Karpas-422 (cell line): Measurements from ENCODE around the gene MUC5B. TPM values are rescaled to one million over a fixed set of nuclear protein-coding genes. Genes with fewer than 3 reads are reported as not detected.

Experiments used
- DNase-seq: peaks from one replicate; pipeline ENCODE4 v3.0.0-alpha.2; 2015
- H2AFZ ChIP-seq: fragments of 200-600 bp; sonication (generic); 2 replicates; pipeline ENCODE4 v1.6.1; 2014; ENCODE audit warnings: antibody characterized with exemption, low read length, mixed read lengths
- H3K27ac ChIP-seq: fragments of 200-600 bp; sonication (generic); 2 replicates; pipeline ENCODE4 v1.5.1; 2014; ENCODE audit warnings: mild to moderate bottlenecking, low read length, moderate library complexity
- H3K27me3 ChIP-seq: fragments of 200-600 bp; sonication (generic); 2 replicates; pipeline ENCODE4 v1.6.1; 2014; ENCODE audit warnings: low read length, mixed read lengths
- H3K36me3 ChIP-seq: fragments of 200-600 bp; sonication (generic); 2 replicates; pipeline ENCODE4 v1.6.1; 2014; ENCODE audit warnings: low read length, mixed read lengths; ENCODE audit not compliant: insufficient read depth
- H3K4me1 ChIP-seq: fragments of 200-600 bp; sonication (generic); 2 replicates; pipeline ENCODE4 v1.6.1; 2014; ENCODE audit warnings: mild to moderate bottlenecking, low read length, mixed read lengths
- H3K4me2 ChIP-seq: fragments of 200-600 bp; sonication (generic); 2 replicates; pipeline ENCODE4 v1.6.1; 2014; ENCODE audit warnings: low read length, low read depth, mild to moderate bottlenecking; ENCODE audit not compliant: poor library complexity, severe bottlenecking
- H3K4me3 ChIP-seq: fragments of 200-600 bp; sonication (generic); 2 replicates; pipeline ENCODE4 v1.5.1; 2014; ENCODE audit warnings: mild to moderate bottlenecking, antibody characterized with exemption, low read length, mixed read lengths
- H3K79me2 ChIP-seq: fragments of 200-600 bp; sonication (generic); 2 replicates; pipeline ENCODE4 v1.6.1; 2014; ENCODE audit warnings: mild to moderate bottlenecking, low read length, mixed read lengths
- H3K9ac ChIP-seq: fragments of 200-600 bp; sonication (generic); 2 replicates; pipeline ENCODE4 v1.6.0; 2014; ENCODE audit warnings: low read length
- H3K9me2 ChIP-seq: fragments of 200-600 bp; sonication (generic), shearing (Covaris generic); replicated peaks from 2 replicates; pipeline ENCODE4 v1.6.0; 2014; ENCODE audit warnings: mild to moderate bottlenecking, low read length, moderate library complexity; ENCODE audit not compliant: insufficient read depth
- H3K9me3 ChIP-seq: fragments of 300-700, 200-600 bp; sonication (generic); 2 replicates; pipeline ENCODE4 v1.6.1; 2014; ENCODE audit warnings: low read length, mixed read lengths
- H4K20me1 ChIP-seq: fragments of 200-600 bp; sonication (generic); 2 replicates; pipeline ENCODE4 v1.6.1; 2014; ENCODE audit warnings: mild to moderate bottlenecking, antibody characterized with exemption, low read length, low read depth; ENCODE audit not compliant: insufficient read depth
- total RNA-seq: library from RNA; depleted of rRNA; stranded (reverse); fragments of >200 nt; shearing (Covaris generic); gene quantifications from 2 replicates; pipeline ENCODE4 v1.2.3, GENCODE V29; 2014; ENCODE audit warnings: low replicate concordance

The MUC5B gene
- total RNA-seq, 1 experiment from 2014 or later = 0.04 TPM

- peaks cover 4% of the 10 kb centered on the region; the same call in 1 of the 2 replicates for H3K36me3 ChIP-seq
Observed at GRCh38 chr11:1285876-1286275, 63.0 kb downstream of the MUC5B start.

GRCh38 chr11:1287928-1288327 lies 65.1 kb downstream of the MUC5B start:
- Histone ChIP-seq H3K36me3 (peaks cover 4% of the 10 kb centered on the region; the same call in 1 of the 2 replicates), H3K27me3 (no peaks in the 10 kb centered on the region), H3K9me2 (no peaks in the 10 kb centered on the region)

More at GRCh38 chr11:1285876-1286275, 63.0 kb downstream of the MUC5B start:
- Histone ChIP-seq H3K9me2 (no peaks in the 10 kb centered on the region), H3K27ac (no peak overlapping the region), H2AFZ (no peak overlapping the region), H4K20me1 (no peaks in the 10 kb centered on the region), H3K4me1 (no peaks in the 10 kb centered on the region), H3K4me2 (no peak overlapping the region), H3K9ac (no peak overlapping the region), H3K27me3 (no peaks in the 10 kb centered on the region), H3K79me2 (no peaks in the 10 kb centered on the region), H3K9me3 (no peaks in the 10 kb centered on the region), H3K4me3 (no peak overlapping the region)
- no peak for DNase-seq

GRCh38 chr11:1288426-1289151 lies 65.7 kb downstream of the MUC5B start:
- Histone ChIP-seq H3K27me3 (no peaks in the 10 kb centered on the region), H3K9ac (no peak overlapping the region), H3K4me1 (no peaks in the 10 kb centered on the region), H3K4me3 (no peak overlapping the region), H3K27ac (no peak overlapping the region), H3K9me3 (no peaks in the 10 kb centered on the region), H3K4me2 (no peak overlapping the region), H3K9me2 (no peaks in the 10 kb centered on the region), H3K36me3 (peaks cover 4% of the 10 kb centered on the region; the same call in 1 of the 2 replicates), H3K79me2 (no peaks in the 10 kb centered on the region), H2AFZ (no peak overlapping the region), H4K20me1 (no peaks in the 10 kb centered on the region)
- no peak for DNase-seq

More at GRCh38 chr11:1287928-1288327, 65.1 kb downstream of the MUC5B start:
- Histone ChIP-seq H3K9ac (no peak overlapping the region), H4K20me1 (no peaks in the 10 kb centered on the region), H3K4me3 (no peak overlapping the region), H2AFZ (no peak overlapping the region), H3K9me3 (no peaks in the 10 kb centered on the region), H3K4me1 (no peaks in the 10 kb centered on the region), H3K79me2 (no peaks in the 10 kb centered on the region), H3K4me2 (no peak overlapping the region), H3K27ac (no peak overlapping the region)
- DNase-seq = no peak

- no peaks in the 10 kb centered on the region for H3K79me2 ChIP-seq
- DNase-seq = no peak
- no peaks in the 10 kb centered on the region for H4K20me1 ChIP-seq
- H3K9me2 ChIP-seq = no peaks in the 10 kb centered on the region
- no peak overlapping the region for H2AFZ ChIP-seq
- no peak overlapping the region for H3K4me3 ChIP-seq
- no peaks in the 10 kb centered on the region for H3K4me1 ChIP-seq
- no peak overlapping the region for H3K27ac ChIP-seq
- no peaks in the 10 kb centered on the region for H3K9me3 ChIP-seq
- no peak overlapping the region for H3K4me2 ChIP-seq
- H3K36me3 ChIP-seq = peaks cover 4% of the 10 kb centered on the region; the same call in 1 of the 2 replicates
- H3K9ac ChIP-seq = no peak overlapping the region
- no peaks in the 10 kb centered on the region for H3K27me3 ChIP-seq
Observed at GRCh38 chr11:1289211-1289935, 66.5 kb downstream of the MUC5B start.

GRCh38 chr11:1290052-1291040 lies 67.5 kb downstream of the MUC5B start:
- DNase-seq = no peak

GRCh38 chr11:1291295-1292017 lies 68.6 kb downstream of the MUC5B start:
- Histone ChIP-seq H3K36me3 (peaks cover 4% of the 10 kb centered on the region; the same call in 1 of the 2 replicates), H3K9ac (no peak overlapping the region), H2AFZ (no peak overlapping the region), H3K4me2 (no peak overlapping the region), H4K20me1 (no peaks in the 10 kb centered on the region), H3K27me3 (no peaks in the 10 kb centered on the region), H3K9me2 (no peaks in the 10 kb centered on the region), H3K4me3 (no peak overlapping the region), H3K79me2 (no peaks in the 10 kb centered on the region), H3K27ac (no peak overlapping the region), H3K4me1 (no peaks in the 10 kb centered on the region), H3K9me3 (no peaks in the 10 kb centered on the region)
- no peak for DNase-seq

More at GRCh38 chr11:1290052-1291040, 67.5 kb downstream of the MUC5B start:
- H3K4me3 ChIP-seq = no peak overlapping the region
- peaks cover 4% of the 10 kb centered on the region; the same call in 1 of the 2 replicates for H3K36me3 ChIP-seq
- no peaks in the 10 kb centered on the region for H3K79me2 ChIP-seq
- no peaks in the 10 kb centered on the region for H3K27me3 ChIP-seq
- no peaks in the 10 kb centered on the region for H3K9me2 ChIP-seq
- no peak overlapping the region for H3K9ac ChIP-seq
- no peaks in the 10 kb centered on the region for H3K9me3 ChIP-seq
- H3K4me1 ChIP-seq = no peaks in the 10 kb centered on the region
- no peaks in the 10 kb centered on the region for H4K20me1 ChIP-seq
- no peak overlapping the region for H3K27ac ChIP-seq
- H2AFZ ChIP-seq = no peak overlapping the region
- H3K4me2 ChIP-seq = no peak overlapping the region

GRCh38 chr11:1292018-1292643 lies 69.3 kb downstream of the MUC5B start:
- Histone ChIP-seq H4K20me1 (no peaks in the 10 kb centered on the region), H3K9ac (no peak overlapping the region), H3K4me1 (no peaks in the 10 kb centered on the region), H3K9me2 (no peaks in the 10 kb centered on the region), H3K27ac (no peak overlapping the region), H3K9me3 (no peaks in the 10 kb centered on the region), H3K4me3 (no peak overlapping the region), H2AFZ (no peak overlapping the region), H3K4me2 (no peak overlapping the region), H3K36me3 (peaks cover 4% of the 10 kb centered on the region; the same call in 1 of the 2 replicates), H3K27me3 (no peaks in the 10 kb centered on the region), H3K79me2 (0 out of 2 replicates have a peak, but pooled peaks cover under 1% of the 10 kb centered on the region)
- DNase-seq = no peak
